WTC11 (cell line): ENCODE data around the gene ODAD3.

Source experiments
- CBFB ChIP-seq: sonication (generic); formaldehyde crosslinking; IDR thresholded peaks from 2 replicates; pipeline ENCODE4 v1.8.1; 2022; ENCODE audit warnings: mild to moderate bottlenecking, low read depth, missing genetic modification reagents
- HMGXB4 ChIP-seq: sonication (generic); formaldehyde crosslinking; IDR thresholded peaks from 2 replicates; pipeline ENCODE4 v1.8.1; 2023; ENCODE audit warnings: mild to moderate bottlenecking, moderate library complexity, missing genetic modification reagents
- NFYB ChIP-seq: sonication (generic); formaldehyde crosslinking; conservative IDR thresholded peaks from 2 replicates; pipeline ENCODE4 v1.8.0; 2022; ENCODE audit warnings: low read depth, missing genetic modification reagents
- NR2C2 ChIP-seq: sonication (generic); formaldehyde crosslinking; IDR thresholded peaks from 2 replicates; pipeline ENCODE4 v1.8.0; 2022; ENCODE audit warnings: mild to moderate bottlenecking, missing genetic modification reagents
- PRRX2 ChIP-seq: fragments of 250-450 bp; sonication (Bioruptor Pico); IDR thresholded peaks from 2 replicates; pipeline ENCODE4 v1.8.0; 2021; ENCODE audit warnings: mild to moderate bottlenecking
- SMAD3 ChIP-seq: sonication (generic); formaldehyde crosslinking; IDR thresholded peaks from 2 replicates; pipeline ENCODE4 v1.8.0; 2022; ENCODE audit warnings: missing genetic modification reagents, mild to moderate bottlenecking, borderline replicate concordance
- STAT6 ChIP-seq: sonication (generic); formaldehyde crosslinking; conservative IDR thresholded peaks from 2 replicates; pipeline ENCODE4 v1.8.1; 2023; ENCODE audit warnings: mild to moderate bottlenecking, low read depth, missing genetic modification reagents, moderate library complexity
- USF1 ChIP-seq: sonication (generic); formaldehyde crosslinking; IDR thresholded peaks from 2 replicates; pipeline ENCODE4 v1.8.0; 2022; ENCODE audit warnings: mild to moderate bottlenecking, missing genetic modification reagents
- ZNF219 ChIP-seq: sonication (generic); formaldehyde crosslinking; IDR thresholded peaks from 2 replicates; pipeline ENCODE4 v1.8.0; 2023; ENCODE audit warnings: missing genetic modification reagents, mild to moderate bottlenecking, borderline replicate concordance
- ZNF281 ChIP-seq: sonication (generic); formaldehyde crosslinking; IDR thresholded peaks from 2 replicates; pipeline ENCODE4 v1.8.0; 2023; ENCODE audit warnings: mild to moderate bottlenecking, missing genetic modification reagents
- TF ChIP-seq, protein P1 (sequence below): sonication (generic); formaldehyde crosslinking; IDR thresholded peaks from 2 replicates; pipeline ENCODE4 v1.8.1; 2023; ENCODE audit warnings: mild to moderate bottlenecking, missing genetic modification reagents, borderline replicate concordance
- TF ChIP-seq, protein P2 (sequence below): sonication (generic); formaldehyde crosslinking; IDR thresholded peaks from 2 replicates; pipeline ENCODE4 v1.8.1; 2022; ENCODE audit warnings: low read depth, missing genetic modification reagents, borderline replicate concordance
- TF ChIP-seq, protein P3 (sequence below): fragments of 200-600 bp; IDR thresholded peaks from 2 replicates; pipeline ENCODE4 v1.8.0; 2022; ENCODE audit warnings: antibody characterized with exemption
- TF ChIP-seq, protein P4 (sequence below): sonication (generic); formaldehyde crosslinking; conservative IDR thresholded peaks from 2 replicates; pipeline ENCODE4 v1.8.1; 2022; ENCODE audit warnings: mild to moderate bottlenecking, missing genetic modification reagents

DNA sequence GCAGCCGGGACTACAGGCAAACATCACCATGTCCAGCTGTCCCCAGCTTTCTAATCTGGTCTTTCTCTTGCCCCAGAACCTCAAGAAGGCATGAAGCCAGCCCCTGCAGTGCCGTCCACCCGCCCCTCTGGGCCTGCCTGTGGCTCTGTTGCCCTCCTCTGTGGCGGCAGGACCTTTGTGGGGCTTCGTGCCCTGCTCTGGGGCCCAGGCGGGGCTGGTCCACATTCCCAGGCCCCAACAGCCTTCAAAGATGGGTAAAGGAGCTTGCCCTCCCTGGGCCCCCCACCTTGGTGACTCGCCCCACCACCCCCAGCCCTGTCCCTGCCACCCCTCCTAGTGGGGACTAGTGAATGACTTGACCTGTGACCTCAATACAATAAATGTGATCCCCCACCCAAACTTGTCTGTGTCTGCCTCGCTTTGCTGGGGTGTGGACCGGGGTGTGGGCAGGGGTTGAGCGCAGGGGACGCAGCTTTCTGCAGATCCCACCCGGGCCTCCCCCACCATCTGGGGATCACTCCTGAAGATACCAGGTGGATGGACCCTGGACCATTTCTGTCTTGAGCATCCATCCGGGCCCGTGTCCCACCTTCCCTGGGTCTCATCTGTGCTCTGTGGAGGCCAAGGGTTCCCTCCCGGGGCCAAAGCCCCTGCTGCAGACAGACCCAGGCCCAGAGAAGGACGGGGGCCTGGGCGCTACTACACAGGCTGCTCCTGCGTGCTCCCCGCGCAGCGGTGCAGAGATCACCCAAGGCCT lies 15.8 kb upstream of the ODAD3 start:
- TF ChIP-seq CBFB (CRISPR knock-in tag) (no peak), PRRX2 (CRISPR knock-in tag) (no peak), ZNF219 (no peak), SMAD3 (CRISPR knock-in tag) (no peak), HMGXB4 (CRISPR knock-in tag) (no peak), NR2C2 (CRISPR knock-in tag) (no peak), ZNF281 (CRISPR knock-in tag) (no peak), NFYB (CRISPR knock-in tag) (no peak), STAT6 (no peak), USF1 (CRISPR knock-in tag) (no peak)
- TF ChIP-seq, protein P1, sequence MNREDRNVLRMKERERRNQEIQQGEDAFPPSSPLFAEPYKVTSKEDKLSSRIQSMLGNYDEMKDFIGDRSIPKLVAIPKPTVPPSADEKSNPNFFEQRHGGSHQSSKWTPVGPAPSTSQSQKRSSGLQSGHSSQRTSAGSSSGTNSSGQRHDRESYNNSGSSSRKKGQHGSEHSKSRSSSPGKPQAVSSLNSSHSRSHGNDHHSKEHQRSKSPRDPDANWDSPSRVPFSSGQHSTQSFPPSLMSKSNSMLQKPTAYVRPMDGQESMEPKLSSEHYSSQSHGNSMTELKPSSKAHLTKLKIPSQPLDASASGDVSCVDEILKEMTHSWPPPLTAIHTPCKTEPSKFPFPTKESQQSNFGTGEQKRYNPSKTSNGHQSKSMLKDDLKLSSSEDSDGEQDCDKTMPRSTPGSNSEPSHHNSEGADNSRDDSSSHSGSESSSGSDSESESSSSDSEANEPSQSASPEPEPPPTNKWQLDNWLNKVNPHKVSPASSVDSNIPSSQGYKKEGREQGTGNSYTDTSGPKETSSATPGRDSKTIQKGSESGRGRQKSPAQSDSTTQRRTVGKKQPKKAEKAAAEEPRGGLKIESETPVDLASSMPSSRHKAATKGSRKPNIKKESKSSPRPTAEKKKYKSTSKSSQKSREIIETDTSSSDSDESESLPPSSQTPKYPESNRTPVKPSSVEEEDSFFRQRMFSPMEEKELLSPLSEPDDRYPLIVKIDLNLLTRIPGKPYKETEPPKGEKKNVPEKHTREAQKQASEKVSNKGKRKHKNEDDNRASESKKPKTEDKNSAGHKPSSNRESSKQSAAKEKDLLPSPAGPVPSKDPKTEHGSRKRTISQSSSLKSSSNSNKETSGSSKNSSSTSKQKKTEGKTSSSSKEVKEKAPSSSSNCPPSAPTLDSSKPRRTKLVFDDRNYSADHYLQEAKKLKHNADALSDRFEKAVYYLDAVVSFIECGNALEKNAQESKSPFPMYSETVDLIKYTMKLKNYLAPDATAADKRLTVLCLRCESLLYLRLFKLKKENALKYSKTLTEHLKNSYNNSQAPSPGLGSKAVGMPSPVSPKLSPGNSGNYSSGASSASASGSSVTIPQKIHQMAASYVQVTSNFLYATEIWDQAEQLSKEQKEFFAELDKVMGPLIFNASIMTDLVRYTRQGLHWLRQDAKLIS = no peak
- TF ChIP-seq, protein P2, sequence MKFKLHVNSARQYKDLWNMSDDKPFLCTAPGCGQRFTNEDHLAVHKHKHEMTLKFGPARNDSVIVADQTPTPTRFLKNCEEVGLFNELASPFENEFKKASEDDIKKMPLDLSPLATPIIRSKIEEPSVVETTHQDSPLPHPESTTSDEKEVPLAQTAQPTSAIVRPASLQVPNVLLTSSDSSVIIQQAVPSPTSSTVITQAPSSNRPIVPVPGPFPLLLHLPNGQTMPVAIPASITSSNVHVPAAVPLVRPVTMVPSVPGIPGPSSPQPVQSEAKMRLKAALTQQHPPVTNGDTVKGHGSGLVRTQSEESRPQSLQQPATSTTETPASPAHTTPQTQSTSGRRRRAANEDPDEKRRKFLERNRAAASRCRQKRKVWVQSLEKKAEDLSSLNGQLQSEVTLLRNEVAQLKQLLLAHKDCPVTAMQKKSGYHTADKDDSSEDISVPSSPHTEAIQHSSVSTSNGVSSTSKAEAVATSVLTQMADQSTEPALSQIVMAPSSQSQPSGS (CRISPR knock-in tag) = no peak
- TF ChIP-seq, protein P3, sequence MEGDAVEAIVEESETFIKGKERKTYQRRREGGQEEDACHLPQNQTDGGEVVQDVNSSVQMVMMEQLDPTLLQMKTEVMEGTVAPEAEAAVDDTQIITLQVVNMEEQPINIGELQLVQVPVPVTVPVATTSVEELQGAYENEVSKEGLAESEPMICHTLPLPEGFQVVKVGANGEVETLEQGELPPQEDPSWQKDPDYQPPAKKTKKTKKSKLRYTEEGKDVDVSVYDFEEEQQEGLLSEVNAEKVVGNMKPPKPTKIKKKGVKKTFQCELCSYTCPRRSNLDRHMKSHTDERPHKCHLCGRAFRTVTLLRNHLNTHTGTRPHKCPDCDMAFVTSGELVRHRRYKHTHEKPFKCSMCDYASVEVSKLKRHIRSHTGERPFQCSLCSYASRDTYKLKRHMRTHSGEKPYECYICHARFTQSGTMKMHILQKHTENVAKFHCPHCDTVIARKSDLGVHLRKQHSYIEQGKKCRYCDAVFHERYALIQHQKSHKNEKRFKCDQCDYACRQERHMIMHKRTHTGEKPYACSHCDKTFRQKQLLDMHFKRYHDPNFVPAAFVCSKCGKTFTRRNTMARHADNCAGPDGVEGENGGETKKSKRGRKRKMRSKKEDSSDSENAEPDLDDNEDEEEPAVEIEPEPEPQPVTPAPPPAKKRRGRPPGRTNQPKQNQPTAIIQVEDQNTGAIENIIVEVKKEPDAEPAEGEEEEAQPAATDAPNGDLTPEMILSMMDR = no peak
- TF ChIP-seq, protein P4, sequence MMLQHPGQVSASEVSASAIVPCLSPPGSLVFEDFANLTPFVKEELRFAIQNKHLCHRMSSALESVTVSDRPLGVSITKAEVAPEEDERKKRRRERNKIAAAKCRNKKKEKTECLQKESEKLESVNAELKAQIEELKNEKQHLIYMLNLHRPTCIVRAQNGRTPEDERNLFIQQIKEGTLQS (CRISPR knock-in tag) = no peak
